RKO (cell line): ENCODE data around the gene CDC14A.
"Not testable (repeated sequence)": the region's sequence is repeated elsewhere in the genome, so short reads cannot be mapped to it uniquely, and the experiment has no call there.

Source experiments
- DNase-seq: peaks from one replicate; pipeline ENCODE4 v3.0.0-alpha.2; 2016; ENCODE audit warnings: low spot score

Gene CDC14A

GRCh38 chr1:100404821-100405220, 52.5 kb downstream of the CDC14A start:
- DNase-seq = no peak

- not testable (repeated sequence) for DNase-seq
These were observed 53.6 kb downstream of the CDC14A start for GRCh38 chr1:100405902-100406301.

- not testable (repeated sequence) for DNase-seq
These were observed 55.1 kb downstream of the CDC14A start for GRCh38 chr1:100407390-100407789.

GRCh38 chr1:100411019-100411418, 58.7 kb downstream of the CDC14A start:
- no peak for DNase-seq

- no peak for DNase-seq
These were observed 59.3 kb downstream of the CDC14A start for GRCh38 chr1:100411574-100411973.

GRCh38 chr1:100413035-100413434, 60.7 kb downstream of the CDC14A start:
- no peak for DNase-seq

- no peak for DNase-seq
These were observed 62.6 kb downstream of the CDC14A start for GRCh38 chr1:100414693-100415497.

GRCh38 chr1:100415498-100415778, 63.1 kb downstream of the CDC14A start:
- no peak for DNase-seq

- no peak for DNase-seq
These were observed 66.8 kb downstream of the CDC14A start for GRCh38 chr1:100419072-100419471.

GRCh38 chr1:100422065-100422464, 69.8 kb downstream of the CDC14A start:
- DNase-seq = no peak

- no peak for DNase-seq
These were observed 71.6 kb downstream of the CDC14A start for GRCh38 chr1:100423832-100424337.

GRCh38 chr1:100428160-100428559, 75.9 kb downstream of the CDC14A start:
- DNase-seq = no peak

- DNase-seq = no peak
These were observed 78.0 kb downstream of the CDC14A start for GRCh38 chr1:100430325-100430756.

GRCh38 chr1:100431954-100432353, 79.6 kb downstream of the CDC14A start:
- DNase-seq = no peak

GRCh38 chr1:100433563-100433962, 81.3 kb downstream of the CDC14A start:
- no peak for DNase-seq

- no peak for DNase-seq
These were observed 82.5 kb downstream of the CDC14A start for GRCh38 chr1:100434831-100435230.

- DNase-seq = no peak
These were observed 86.1 kb downstream of the CDC14A start for GRCh38 chr1:100438375-100438774.

GRCh38 chr1:100438789-100439188, 86.5 kb downstream of the CDC14A start:
- DNase-seq = no peak

GRCh38 chr1:100440075-100440809, 87.9 kb downstream of the CDC14A start:
- no peak for DNase-seq

- DNase-seq = no peak
These were observed 88.8 kb downstream of the CDC14A start for GRCh38 chr1:100441146-100441545.

GRCh38 chr1:100441651-100442050, 89.3 kb downstream of the CDC14A start:
- no peak for DNase-seq

GRCh38 chr1:100443811-100444571, 91.7 kb downstream of the CDC14A start:
- no peak for DNase-seq

GRCh38 chr1:100445565-100445964, 93.3 kb downstream of the CDC14A start:
- DNase-seq = no peak
